ENCODE results near the gene CCDC92. TPM values are rescaled to one million over a fixed set of nuclear protein-coding genes. Genes with fewer than 3 reads are reported as not detected.

Gene CCDC92
- total and polyA plus RNA-seq, 2 donors (not counting 3 experiments of a cell fraction or from before 2014, with no cell fraction given), result 41.2 to 41.6 TPM

- Histone ChIP-seq H3K27me3 (ENCODE audit: control insufficient read depth in 2 of 2, insufficient read depth in 2 of 2, low read length in 2 of 2) (no peaks in the 10 kb centered on the region), H3K4me3 (replicated peaks in 1 of 3; ENCODE audit: insufficient read depth in 1 of 3, low read depth in 1 of 3, low read length in 3 of 3) (no peak overlapping the region), H3K27ac (ENCODE audit: insufficient read depth, low read depth, low read length) (no peak overlapping the region), H3K79me2 (ENCODE audit: control insufficient read depth, insufficient read depth, low read length) (no peaks in the 10 kb centered on the region), H3K9me1 (replicated peaks; ENCODE audit: control insufficient read depth, extremely low read depth, insufficient read depth, low read length) (no peaks in the 10 kb centered on the region), H3K9me3 (replicated peaks; ENCODE audit: control insufficient read depth, insufficient read depth, low read length) (no peaks in the 10 kb centered on the region), H3K4me2 (ENCODE audit: insufficient read depth, low read length) (no peak overlapping the region), H3K4me1 (ENCODE audit: control insufficient read depth, extremely low read depth, insufficient read depth, low read length) (no peaks in the 10 kb centered on the region), H2AFZ (ENCODE audit: low read depth, low read length) (no peak overlapping the region), H4K20me1 (replicated peaks; ENCODE audit: control insufficient read depth, extremely low read depth, insufficient read depth, low read length) (no peaks in the 10 kb centered on the region), H3K36me3 (ENCODE audit: control insufficient read depth in 2 of 2, extremely low read depth in 1 of 2, insufficient read depth in 2 of 2, low read length in 2 of 2) (peaks cover 0 to 5% of the 10 kb centered on the region in 2 experiments), H3K9ac (replicated peaks; ENCODE audit: extremely low read depth, insufficient read depth, low read length) (no peak overlapping the region)
- TF ChIP-seq EZH2 (IDR thresholded peaks at IDR 0.05; ENCODE audit: borderline replicate concordance, low read depth, low read length, severe bottlenecking), result no peak
- no peak for TF ChIP-seq JUN (IDR thresholded peaks at IDR 0.05; ENCODE audit: borderline replicate concordance, insufficient read depth, insufficient read length, low read depth)
- no peak for TF ChIP-seq POLR2A (IDR thresholded peaks at IDR 0.05; ENCODE audit: low read depth, low read length)
- no peak for TF ChIP-seq POLR2AphosphoS5 (IDR thresholded peaks at IDR 0.05; ENCODE audit: insufficient read depth, low read depth, low read length)
- TF ChIP-seq CTCF (IDR thresholded peaks at IDR 0.05; ENCODE audit: extremely low read depth in 1 of 2, insufficient read depth in 1 of 2, low read depth in 1 of 2, low read length in 2 of 2), result no peak
- TF ChIP-seq, protein P1, sequence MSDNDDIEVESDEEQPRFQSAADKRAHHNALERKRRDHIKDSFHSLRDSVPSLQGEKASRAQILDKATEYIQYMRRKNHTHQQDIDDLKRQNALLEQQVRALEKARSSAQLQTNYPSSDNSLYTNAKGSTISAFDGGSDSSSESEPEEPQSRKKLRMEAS (IDR thresholded peaks at IDR 0.05; ENCODE audit: insufficient read depth, insufficient read length), result no peak
- no peak for TF ChIP-seq FOS (IDR thresholded peaks at IDR 0.05; ENCODE audit: borderline replicate concordance, insufficient read depth, low read length)
- no peak for FAIRE-seq
- ChIA-PET CTCF (no interaction called here), POLR2A (no interaction called here)
- DNase-seq (ENCODE audit: low read depth, low spot score), result no peak
- BruUV-seq (replicated peaks), result no TSS peak
- intact Hi-C loops (cut with micrococcal nuclease), result no loop called here
- dilution Hi-C loops (cut with MboI; ENCODE audit: extremely low pct_ligation_motif_present, low sequenced_read_pairs), result no loop called here
Measured at GRCh38 chr12:123935956-123936355, 36.7 kb downstream of the CCDC92 start.
